GM12891 (cell line): ENCODE measurements around the gene C1orf35.

Experiments used
- PAX5 ChIP-seq: IDR thresholded peaks from 2 replicates; pipeline ENCODE4 v1.6.1; 2011; ENCODE audit warnings: low read length, moderate library complexity, mild to moderate bottlenecking; ENCODE audit not compliant: insufficient read depth, severe bottlenecking
- POLR2A ChIP-seq: IDR thresholded peaks from 2 replicates; pipeline ENCODE4 v1.6.1; 2011; ENCODE audit warnings: low read depth, low read length, control low read depth
- POLR2AphosphoS5 ChIP-seq: IDR thresholded peaks from 2 replicates; pipeline ENCODE4 v1.6.1; 2011; ENCODE audit warnings: low read depth, low read length, control low read depth
- POU2F2 ChIP-seq: IDR thresholded peaks from 2 replicates; pipeline ENCODE4 v1.6.1; 2011; ENCODE audit warnings: low read depth, mild to moderate bottlenecking, control low read depth, low read length, moderate library complexity
- SPI1 ChIP-seq: IDR thresholded peaks from 2 replicates; pipeline ENCODE4 v1.6.1; 2011; ENCODE audit warnings: low read depth, low read length, control low read depth
- TAF1 ChIP-seq: IDR thresholded peaks from 2 replicates; pipeline ENCODE4 v1.6.1; 2011; ENCODE audit warnings: low read depth, low read length, control low read depth

DNA sequence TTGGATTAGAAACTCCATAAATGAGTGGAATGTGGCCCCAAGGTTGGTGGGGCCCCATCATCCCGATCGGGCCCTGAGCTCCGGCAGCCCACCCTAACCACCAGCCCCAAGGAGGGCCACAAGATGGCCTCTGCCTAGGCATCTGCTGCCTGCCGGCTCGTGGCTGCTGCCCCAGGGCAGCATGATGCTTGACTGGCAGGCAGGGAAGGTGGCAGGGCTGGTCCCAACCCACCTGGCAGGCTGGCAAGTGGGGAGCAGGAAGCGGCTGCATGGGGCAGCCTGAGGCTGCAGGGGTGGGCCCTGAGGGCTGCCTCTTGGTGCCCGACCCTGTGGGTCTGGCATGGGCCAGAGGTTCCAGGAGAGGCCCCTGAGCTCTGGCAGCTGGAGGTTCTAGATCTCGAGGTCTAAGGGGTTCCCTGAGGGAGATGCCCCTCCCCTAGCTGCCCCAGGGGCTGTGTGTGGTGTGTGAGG is 45.8 kb upstream of the C1orf35 start:
- no peak for TF ChIP-seq POLR2AphosphoS5
- no peak for TF ChIP-seq POLR2A
- no peak for TF ChIP-seq TAF1
- no peak for TF ChIP-seq SPI1
- no peak for TF ChIP-seq POU2F2
- no peak for TF ChIP-seq PAX5
